Measurements from ENCODE around the gene SNAI1.
A peak's percentile ranks its signal among the peaks of the same experiment; 100 is the strongest.

The SNAI1 gene

GRCh38 chr20:49938173-49939163 lies 44.3 kb upstream of the SNAI1 start:
- no peak for TF ChIP-seq CTCF (IDR thresholded peaks at IDR 0.05)
- Mint-ChIP-seq H3K27ac (peak overlapping the region; percentile 71), H3K4me1 (peaks cover 50% of the 10 kb centered on the region), H3K27me3 (ENCODE audit: low read depth, poor library complexity) (no peaks in the 10 kb centered on the region), H3K9me3 (no peaks in the 10 kb centered on the region), H3K36me3 (ENCODE audit: low read depth) (peaks cover 37% of the 10 kb centered on the region), H3K4me3 (peak overlapping the region; percentile 98)
- DNase-seq, result peak; percentile 14

GRCh38 chr20:49941456-49941855 lies 41.3 kb upstream of the SNAI1 start:
- H3K27me3 Mint-ChIP-seq (ENCODE audit: low read depth, poor library complexity), result no peaks in the 10 kb centered on the region
- no peak for DNase-seq
- H3K36me3 Mint-ChIP-seq (ENCODE audit: low read depth), result peaks cover 60% of the 10 kb centered on the region
- H3K4me3 Mint-ChIP-seq, result no peak overlapping the region
- TF ChIP-seq CTCF (IDR thresholded peaks at IDR 0.05), result no peak
- no peaks in the 10 kb centered on the region for H3K9me3 Mint-ChIP-seq
- H3K4me1 Mint-ChIP-seq, result peaks cover 46% of the 10 kb centered on the region
- peak overlapping the region; percentile 92 for H3K27ac Mint-ChIP-seq

GRCh38 chr20:49942303-49942702 lies 40.5 kb upstream of the SNAI1 start:
- Mint-ChIP-seq H3K36me3 (ENCODE audit: low read depth) (peaks cover 68% of the 10 kb centered on the region), H3K4me1 (peaks cover 38% of the 10 kb centered on the region), H3K27ac (no peak overlapping the region), H3K4me3 (no peak overlapping the region), H3K9me3 (no peaks in the 10 kb centered on the region), H3K27me3 (ENCODE audit: low read depth, poor library complexity) (no peaks in the 10 kb centered on the region)
- DNase-seq, result no peak
- TF ChIP-seq CTCF (IDR thresholded peaks at IDR 0.05), result no peak

- Mint-ChIP-seq H3K27me3 (ENCODE audit: low read depth, poor library complexity) (no peaks in the 10 kb centered on the region), H3K36me3 (ENCODE audit: low read depth) (peaks cover 75% of the 10 kb centered on the region)
Observed at GRCh38 chr20:49942942-49943341, 39.8 kb upstream of the SNAI1 start.

GRCh38 chr20:49945306-49945700 lies 37.5 kb upstream of the SNAI1 start:
- Mint-ChIP-seq H3K4me3 (no peak overlapping the region), H3K9me3 (no peaks in the 10 kb centered on the region), H3K36me3 (ENCODE audit: low read depth) (peaks cover 77% of the 10 kb centered on the region), H3K27ac (no peak overlapping the region), H3K4me1 (peaks cover 9% of the 10 kb centered on the region), H3K27me3 (ENCODE audit: low read depth, poor library complexity) (peaks cover 3% of the 10 kb centered on the region)
- no peak for TF ChIP-seq CTCF (IDR thresholded peaks at IDR 0.05)
- DNase-seq, result no peak

More at GRCh38 chr20:49942942-49943341, 39.8 kb upstream of the SNAI1 start:
- Mint-ChIP-seq H3K9me3 (no peaks in the 10 kb centered on the region), H3K4me1 (peaks cover 32% of the 10 kb centered on the region), H3K4me3 (no peak overlapping the region), H3K27ac (no peak overlapping the region)
- no peak for DNase-seq
- TF ChIP-seq CTCF (IDR thresholded peaks at IDR 0.05), result no peak
